ENCODE measurements around the gene DGKZ. TPM values are rescaled to one million over a fixed set of nuclear protein-coding genes. Genes with fewer than 3 reads are reported as not detected.

DGKZ gene
- total RNA-seq, 1 donor from 2014 or later = 46.8 TPM

DNA sequence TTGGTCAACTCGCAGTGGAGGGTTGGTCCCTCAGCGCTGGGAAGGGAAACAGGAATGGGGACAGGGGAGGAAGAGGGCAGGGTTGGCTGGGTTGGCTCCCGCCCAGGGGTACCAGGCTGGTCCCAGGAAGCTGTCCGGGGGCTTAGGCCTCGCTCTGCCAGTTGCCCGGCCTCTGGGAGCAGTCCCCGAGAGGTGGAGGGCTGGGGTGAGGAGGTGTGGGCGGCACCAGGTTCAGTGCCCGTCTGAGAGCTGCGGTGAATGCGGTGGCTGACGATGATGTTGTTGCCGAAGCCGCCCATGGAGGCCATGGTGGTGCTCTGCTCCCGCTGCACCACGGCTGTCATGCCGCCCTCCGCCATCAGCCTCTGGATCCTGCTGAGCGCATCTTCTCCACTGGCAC, 50.3 kb downstream of the DGKZ start:
- TF ChIP-seq, protein P1, sequence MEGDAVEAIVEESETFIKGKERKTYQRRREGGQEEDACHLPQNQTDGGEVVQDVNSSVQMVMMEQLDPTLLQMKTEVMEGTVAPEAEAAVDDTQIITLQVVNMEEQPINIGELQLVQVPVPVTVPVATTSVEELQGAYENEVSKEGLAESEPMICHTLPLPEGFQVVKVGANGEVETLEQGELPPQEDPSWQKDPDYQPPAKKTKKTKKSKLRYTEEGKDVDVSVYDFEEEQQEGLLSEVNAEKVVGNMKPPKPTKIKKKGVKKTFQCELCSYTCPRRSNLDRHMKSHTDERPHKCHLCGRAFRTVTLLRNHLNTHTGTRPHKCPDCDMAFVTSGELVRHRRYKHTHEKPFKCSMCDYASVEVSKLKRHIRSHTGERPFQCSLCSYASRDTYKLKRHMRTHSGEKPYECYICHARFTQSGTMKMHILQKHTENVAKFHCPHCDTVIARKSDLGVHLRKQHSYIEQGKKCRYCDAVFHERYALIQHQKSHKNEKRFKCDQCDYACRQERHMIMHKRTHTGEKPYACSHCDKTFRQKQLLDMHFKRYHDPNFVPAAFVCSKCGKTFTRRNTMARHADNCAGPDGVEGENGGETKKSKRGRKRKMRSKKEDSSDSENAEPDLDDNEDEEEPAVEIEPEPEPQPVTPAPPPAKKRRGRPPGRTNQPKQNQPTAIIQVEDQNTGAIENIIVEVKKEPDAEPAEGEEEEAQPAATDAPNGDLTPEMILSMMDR (IDR thresholded peaks at IDR 0.05) = no peak
- H3K4me1 Mint-ChIP-seq (ENCODE audit: low read depth) = peaks cover 7% of the 10 kb centered on the region

DNA sequence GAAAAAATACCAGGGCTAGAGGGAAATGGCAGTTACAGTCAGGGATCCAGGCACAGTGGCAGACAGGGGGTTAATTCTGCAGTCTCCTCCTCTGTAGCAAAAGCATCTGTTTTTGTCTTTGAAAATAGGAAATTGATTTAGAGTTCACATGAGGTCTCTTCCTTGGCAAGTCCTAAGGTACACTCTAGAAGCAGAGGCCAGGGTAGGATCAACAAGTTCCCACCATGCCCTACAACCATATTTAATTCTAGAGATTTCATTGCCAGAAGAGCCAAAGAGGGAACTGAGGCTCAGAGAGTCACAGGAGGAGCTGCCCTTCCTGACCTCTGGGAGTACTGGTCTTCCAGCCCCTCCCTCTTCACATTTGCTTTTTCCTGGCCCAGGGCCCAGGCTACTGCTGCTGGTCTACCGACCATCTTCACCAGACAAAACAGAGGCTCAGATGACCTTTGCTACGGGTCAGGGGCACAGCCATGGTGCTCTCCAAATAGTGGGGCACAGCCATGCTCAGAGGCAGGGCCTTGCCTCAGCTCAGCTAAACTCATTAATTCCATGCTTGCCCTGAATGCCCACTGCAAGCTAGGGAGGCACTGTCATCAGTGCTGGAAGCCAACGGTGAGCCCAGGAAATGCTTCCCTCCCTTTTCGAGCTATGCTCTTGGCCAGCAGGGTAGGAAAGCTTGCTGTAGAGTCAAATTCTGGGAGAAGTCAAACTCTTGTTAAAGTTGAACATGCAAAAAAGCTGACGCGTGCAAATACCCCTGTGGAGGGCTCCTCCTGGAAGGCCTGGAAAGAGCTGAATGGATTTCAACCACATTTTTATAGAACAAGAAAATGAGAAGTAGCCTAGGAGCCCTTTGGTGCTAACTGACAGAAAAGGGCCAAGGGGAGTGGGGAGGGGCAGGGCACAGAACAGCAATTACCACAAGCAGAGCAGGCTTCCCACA, 56.0 kb downstream of the DGKZ start:
- Mint-ChIP-seq H3K27me3 (ENCODE audit: low read depth) (no peaks in the 10 kb centered on the region), H3K27ac (ENCODE audit: unreplicated experiment) (no peak overlapping the region), H3K36me3 (ENCODE audit: low read depth) (peaks cover 16% of the 10 kb centered on the region), H3K4me1 (ENCODE audit: low read depth) (peaks cover 13% of the 10 kb centered on the region), H3K9me3 (ENCODE audit: low read depth) (no peaks in the 10 kb centered on the region), H3K4me3 (ENCODE audit: unreplicated experiment) (no peak overlapping the region)
- no peak for DNase-seq (ENCODE audit: low spot score)
- TF ChIP-seq, protein P1 (IDR thresholded peaks at IDR 0.05) = no peak

More for the DNA sequence above, 50.3 kb downstream of the DGKZ start:
- DNase-seq (ENCODE audit: low spot score) = no peak
- no peak overlapping the region for H3K27ac Mint-ChIP-seq (ENCODE audit: unreplicated experiment)
- no peaks in the 10 kb centered on the region for H3K9me3 Mint-ChIP-seq (ENCODE audit: low read depth)
- no peak overlapping the region for H3K4me3 Mint-ChIP-seq (ENCODE audit: unreplicated experiment)
- no peaks in the 10 kb centered on the region for H3K27me3 Mint-ChIP-seq (ENCODE audit: low read depth)
- H3K36me3 Mint-ChIP-seq (ENCODE audit: low read depth) = peaks cover 11% of the 10 kb centered on the region

GRCh38 chr11:46404476-46405017, 57.3 kb downstream of the DGKZ start:
- Mint-ChIP-seq H3K4me1 (ENCODE audit: low read depth) (peaks cover 13% of the 10 kb centered on the region), H3K4me3 (ENCODE audit: unreplicated experiment) (no peak overlapping the region), H3K27ac (ENCODE audit: unreplicated experiment) (no peak overlapping the region), H3K27me3 (ENCODE audit: low read depth) (no peaks in the 10 kb centered on the region), H3K36me3 (ENCODE audit: low read depth) (peaks cover 19% of the 10 kb centered on the region), H3K9me3 (ENCODE audit: low read depth) (no peaks in the 10 kb centered on the region)
- TF ChIP-seq, protein P1 (IDR thresholded peaks at IDR 0.05) = no peak
- no peak for DNase-seq (ENCODE audit: low spot score)

- no peaks in the 10 kb centered on the region for H3K27me3 Mint-ChIP-seq (ENCODE audit: low read depth)
- H3K27ac Mint-ChIP-seq (ENCODE audit: unreplicated experiment) = no peak overlapping the region
- no peaks in the 10 kb centered on the region for H3K9me3 Mint-ChIP-seq (ENCODE audit: low read depth)
- DNase-seq (ENCODE audit: low spot score) = no peak
- TF ChIP-seq, protein P1 (IDR thresholded peaks at IDR 0.05) = no peak
- H3K4me1 Mint-ChIP-seq (ENCODE audit: low read depth) = peaks cover 13% of the 10 kb centered on the region
- no peak overlapping the region for H3K4me3 Mint-ChIP-seq (ENCODE audit: unreplicated experiment)
- peaks cover 16% of the 10 kb centered on the region for H3K36me3 Mint-ChIP-seq (ENCODE audit: low read depth)
Observed at GRCh38 chr11:46407635-46408034, 60.4 kb downstream of the DGKZ start.

- TF ChIP-seq, protein P1 (IDR thresholded peaks at IDR 0.05) = no peak
- H3K27me3 Mint-ChIP-seq (ENCODE audit: low read depth) = no peaks in the 10 kb centered on the region
- H3K9me3 Mint-ChIP-seq (ENCODE audit: low read depth) = no peaks in the 10 kb centered on the region
- H3K4me1 Mint-ChIP-seq (ENCODE audit: low read depth) = peaks cover 13% of the 10 kb centered on the region
- peaks cover 13% of the 10 kb centered on the region for H3K36me3 Mint-ChIP-seq (ENCODE audit: low read depth)
- DNase-seq (ENCODE audit: low spot score) = no peak
- no peak overlapping the region for H3K27ac Mint-ChIP-seq (ENCODE audit: unreplicated experiment)
- no peak overlapping the region for H3K4me3 Mint-ChIP-seq (ENCODE audit: unreplicated experiment)
Observed at GRCh38 chr11:46408407-46408986, 61.2 kb downstream of the DGKZ start.

All from chondrocyte (in vitro differentiated cells).